GM12878 (cell line): Measurements from ENCODE around the gene COASY. TPM values are rescaled to one million over a fixed set of nuclear protein-coding genes. Genes with fewer than 3 reads are reported as not detected.

Experiments
- ATAC-seq: fragments of 200-7000 bp; cut with Tn5 transposase; 3 replicates; pipeline ENCODE4 v1.9.1; 2020; ENCODE audit warnings: mild to moderate bottlenecking, moderate library complexity
- BruUV-seq: library from RNA; stranded (reverse); fragments of 400-500 nt; replicated peaks from 2 replicates; lab custom pipeline; 2021; lab: Mats Ljungman, UMichigan
- CTCF ChIA-PET: fragments of 300-600 bp; sonication (Branson Sonifier 250); formaldehyde crosslinking; extraction: SDS; loops from one replicate; lab custom pipeline; 2021; ENCODE audit warnings: inconsistent platforms; lab: Yijun Ruan, JAX
- POLR2A ChIA-PET: fragments of 350-600 bp; formaldehyde crosslinking; extraction: SDS; loops from one replicate; lab custom pipeline; 2021; ENCODE audit warnings: inconsistent platforms; lab: Charles Lee
- RAD21 ChIA-PET: fragments of 300-600 bp; sonication (Branson Sonifier 250); formaldehyde crosslinking; loops from one replicate; lab custom pipeline; 2023; ENCODE audit warnings: antibody characterized with exemption; ENCODE audit not compliant: unreplicated experiment; lab: Charles Lee
- SMC1A ChIA-PET: fragments of 300-600 bp; sonication (Branson Sonifier 250); formaldehyde crosslinking; loops from one replicate; lab custom pipeline; 2023; ENCODE audit not compliant: unreplicated experiment, uncharacterized antibody; lab: Charles Lee
- DNase-seq: peaks from one replicate; pipeline ENCODE4 v3.0.0-alpha.2; 2011; ENCODE audit warnings: low read depth, low spot score
- FAIRE-seq: peaks from 3 replicates; lab custom pipeline; 2011; peaks lifted over from hg19 to GRCh38; lab: Jason Lieb, UNC
- H2AFZ ChIP-seq: 2 replicates; pipeline ENCODE4 v1.6.0; 2011; ENCODE audit warnings: low read depth, low read length, control low read depth; ENCODE audit not compliant: control insufficient read depth
- H3K27ac ChIP-seq: 2 replicates; pipeline ENCODE4 v1.5.1; 2011; ENCODE audit warnings: control low read depth; ENCODE audit not compliant: control insufficient read depth, insufficient read depth
- H3K27me3 ChIP-seq, 2 experiments: replicated peaks in 1 of 2; 2 replicates each; pipeline versions ENCODE4 v1.6.0 to v1.6.1; 2011; ENCODE audit warnings: low read length in 1 of 2; ENCODE audit not compliant: control insufficient read depth in 2 of 2, insufficient read depth in 2 of 2
- H3K36me3 ChIP-seq, 2 experiments: 2 replicates each; pipeline ENCODE4 v1.5.1; 2011; ENCODE audit warnings: low read length in 1 of 2; ENCODE audit not compliant: control insufficient read depth in 2 of 2, insufficient read depth in 2 of 2
- H3K4me1 ChIP-seq: 2 replicates; pipeline ENCODE4 v1.6.1; 2011; ENCODE audit warnings: mild to moderate bottlenecking, low read length, moderate library complexity, mixed read lengths; ENCODE audit not compliant: control insufficient read depth, insufficient read depth
- H3K4me2 ChIP-seq: 2 replicates; pipeline ENCODE4 v1.6.0; 2011; ENCODE audit warnings: control low read depth; ENCODE audit not compliant: control insufficient read depth, insufficient read depth
- H3K4me3 ChIP-seq: fragments of 200-600 bp; sonication (generic); 2 replicates; pipeline ENCODE4 v1.5.1; 2016
- H3K79me2 ChIP-seq: 2 replicates; pipeline ENCODE4 v1.6.0; 2011; ENCODE audit warnings: low read length; ENCODE audit not compliant: control insufficient read depth, insufficient read depth
- H3K9ac ChIP-seq: 2 replicates; pipeline ENCODE4 v1.8.0; 2011; ENCODE audit warnings: low read length, control low read depth, mixed read lengths; ENCODE audit not compliant: control insufficient read depth, insufficient read depth
- H3K9me3 ChIP-seq: replicated peaks from 3 replicates; pipeline ENCODE4 v1.5.1; 2011; ENCODE audit warnings: mild to moderate bottlenecking, low read length; ENCODE audit not compliant: control insufficient read depth, insufficient read depth
- H4K20me1 ChIP-seq: 2 replicates; pipeline ENCODE4 v1.6.0; 2011; ENCODE audit not compliant: control insufficient read depth, insufficient read depth
- BMI1 ChIP-seq: fragments of 450-650 bp; IDR thresholded peaks from 2 replicates; pipeline ENCODE4 v1.6.1; 2016; ENCODE audit warnings: mild to moderate bottlenecking, moderate library complexity, borderline replicate concordance
- CHD1 ChIP-seq: IDR thresholded peaks from 2 replicates; pipeline ENCODE4 v1.6.1; 2012; ENCODE audit warnings: low read depth, low read length, improper control_type of control experiment
- EED ChIP-seq: sonication (generic); IDR thresholded peaks from 2 replicates; pipeline ENCODE4 v1.6.1; 2016; ENCODE audit warnings: antibody characterized with exemption, low read depth
- PBX3 ChIP-seq: IDR thresholded peaks from 2 replicates; pipeline ENCODE4 v1.6.1; 2011; ENCODE audit warnings: mild to moderate bottlenecking, low read depth, low read length, moderate library complexity; ENCODE audit not compliant: insufficient replicate concordance
- SMARCA5 ChIP-seq: fragments of 450-650 bp; IDR thresholded peaks from 2 replicates; pipeline ENCODE4 v1.6.1; 2017; ENCODE audit warnings: mild to moderate bottlenecking
- WGBS: methylation state at CpG from one replicate; pipeline ENCODE4 v1.1.6; 2016; ENCODE audit warnings: low lambda C conversion rate; ENCODE audit not compliant: insufficient replicate concordance, insufficient coverage; ENCODE audit errors: missing lambda C conversion rate; 5-methylcytosine and 5-hydroxymethylcytosine counted together
- in situ Hi-C: fragments of 300-500 bp; cut with MboI; formaldehyde crosslinking; loops from 9 replicates; pipeline ENCODE4 v1.14.3; 2018; ENCODE audit warnings: mixed read lengths
- intact Hi-C: fragments of 100-400 bp; cut with micrococcal nuclease; formaldehyde crosslinking; loops from one replicate; pipeline ENCODE4 v1.14.2; 2022; ENCODE audit not compliant: unreplicated experiment
- polyA plus RNA-seq, 11 experiments: library from polyadenylated mRNA; depleted of rRNA in 4 of 11; unstranded in 6 of 11; stranded (reverse) in 5 of 11; fragments of >200 nt; fragmentation: Nextera tagmentation in 4 of 11; fragmentation: Illumina TruSeq in 1 of 11; extraction: Ambion mirVana in 4 of 11; extraction: Trizol in 1 of 11; gene quantifications; 1 replicate in 1 of 11; 2 replicates in 10 of 11; pipeline versions ENCODE4 v1.2.1 to v1.2.3, GENCODE V29; 2011 to 2016; ENCODE audit warnings: inconsistent platforms in 2 of 11, missing spikeins in 2 of 11, low read depth in 1 of 11
- total RNA-seq, 4 experiments: library from RNA; depleted of rRNA in 3 of 4; stranded (reverse); fragments of >200 nt in 3 of 4; fragmentation: Illumina TruSeq in 1 of 4; extraction: Trizol in 1 of 4; gene quantifications; 2 replicates each; pipeline versions ENCODE4 v1.2.1 to v1.2.3, GENCODE V29; 2013 to 2021

The COASY gene
- total and polyA plus RNA-seq, 10 of the 15 experiments (the other 5 are each of a cell fraction or from before 2014, with no cell fraction given), result 18.6 to 93.9 (median 43.2) TPM

GRCh38 chr17:42553866-42554249 is 8.1 kb upstream of the COASY start:
- peak overlapping the region; percentile 94 for H3K4me3 ChIP-seq
- 45% methylated on average over 16 of the region's 16 CpGs for WGBS
- peak overlapping the region; percentile 75 for H3K9ac ChIP-seq
- BruUV-seq, result no TSS peak
- H2AFZ ChIP-seq, result no peak overlapping the region
- H3K36me3 ChIP-seq, result no peaks in the 10 kb centered on the region; a peak in 1 of 4 replicates
- H3K4me2 ChIP-seq, result peak overlapping the region; percentile 89
- intact Hi-C loops, result no loop called here
- RAD21 ChIA-PET, result interaction anchor here (0.7 to 2.0 kb wide), 7 partner anchors 14 to 210 kb away, joined by 3 to 6 read pairs (median 4); no protein-coding TSS in a partner anchor
- in situ Hi-C loops, result no loop called here
- H3K9me3 ChIP-seq, result no peaks in the 10 kb centered on the region
- H3K79me2 ChIP-seq, result peaks cover 16% of the 10 kb centered on the region
- POLR2A ChIA-PET, result interaction anchor here (1.0 to 1.7 kb wide), 5 partner anchors 12 to 814 kb away, joined by 3 to 13 read pairs (median 3); partner anchors contain the start of genes NAGLU and VPS25
- peaks cover 5% of the 10 kb centered on the region for H3K4me1 ChIP-seq
- ATAC-seq, result peak; percentile 44
- CTCF ChIA-PET, result interaction anchor here (1.0 to 1.8 kb wide), 7 partner anchors 13 to 127 kb away, joined by 3 to 7 read pairs (median 5); partner anchors contain the start of genes NAGLU and PSMC3IP
- SMC1A ChIA-PET, result interaction anchor here (1.3 kb wide), 1 partner anchor 210 kb away, joined by 3 read pairs; no protein-coding TSS in a partner anchor
- no peaks in the 10 kb centered on the region for H4K20me1 ChIP-seq
- peak overlapping the region; percentile 81 for H3K27ac ChIP-seq
- no peaks in the 10 kb centered on the region for H3K27me3 ChIP-seq
- FAIRE-seq, result no peak
- DNase-seq, result no peak
- TF ChIP-seq PBX3 (no peak), SMARCA5 (peak; percentile 78), BMI1 (no peak), EED (0 out of 2 replicates have a peak, but pooled peaks have one; percentile 5), CHD1 (no peak)
